ENCODE measurements around the gene NR2E1. TPM values are rescaled to one million over a fixed set of nuclear protein-coding genes. Genes with fewer than 3 reads are reported as not detected.

NR2E1 gene
- total RNA-seq, 1 experiment from 2014 or later, result not detected

GRCh38 chr6:108166664-108167448, 1.0 kb downstream of the NR2E1 start:
- no peak overlapping the region for H3K4me2 ChIP-seq
- H3K27ac ChIP-seq, result no peak overlapping the region
- CTCF ChIA-PET, result no interaction called here
- H3K9me2 ChIP-seq (ENCODE audit: insufficient read depth), result no peaks in the 10 kb centered on the region
- no peaks in the 10 kb centered on the region for H3F3A ChIP-seq (ENCODE audit: insufficient read depth, low read depth)
- peaks cover 9% of the 10 kb centered on the region for H3K27me3 ChIP-seq (ENCODE audit: insufficient read depth, low read depth)
- H3K4me3 ChIP-seq, result no peak overlapping the region
- H3K4me1 ChIP-seq (replicated peaks; ENCODE audit: insufficient read depth), result no peaks in the 10 kb centered on the region
- H3K9me3 ChIP-seq (ENCODE audit: insufficient read depth, low read depth), result no peaks in the 10 kb centered on the region
- no peaks in the 10 kb centered on the region for H3K36me3 ChIP-seq (ENCODE audit: low read depth)
- no peak for DNase-seq
- H4K20me1 ChIP-seq (ENCODE audit: insufficient read depth), result no peaks in the 10 kb centered on the region
- POLR2A ChIA-PET (ENCODE audit: unreplicated experiment), result no interaction called here
- TF ChIP-seq EZH2 (IDR thresholded peaks at IDR 0.05; ENCODE audit: low read depth) (no peak), CTCF (conservative IDR thresholded peaks at IDR 0.05) (no peak)
- H2AFZ ChIP-seq, result no peak overlapping the region
- no peaks in the 10 kb centered on the region for H3K79me2 ChIP-seq (ENCODE audit: low read depth)
- no TSS peak for BruUV-seq (replicated peaks)
- intact Hi-C loops (cut with micrococcal nuclease; ENCODE audit: unreplicated experiment), result no loop called here

- POLR2A ChIA-PET (ENCODE audit: unreplicated experiment), result no interaction called here
These were observed 1.7 kb downstream of the NR2E1 start for GRCh38 chr6:108167449-108168089.

DNA sequence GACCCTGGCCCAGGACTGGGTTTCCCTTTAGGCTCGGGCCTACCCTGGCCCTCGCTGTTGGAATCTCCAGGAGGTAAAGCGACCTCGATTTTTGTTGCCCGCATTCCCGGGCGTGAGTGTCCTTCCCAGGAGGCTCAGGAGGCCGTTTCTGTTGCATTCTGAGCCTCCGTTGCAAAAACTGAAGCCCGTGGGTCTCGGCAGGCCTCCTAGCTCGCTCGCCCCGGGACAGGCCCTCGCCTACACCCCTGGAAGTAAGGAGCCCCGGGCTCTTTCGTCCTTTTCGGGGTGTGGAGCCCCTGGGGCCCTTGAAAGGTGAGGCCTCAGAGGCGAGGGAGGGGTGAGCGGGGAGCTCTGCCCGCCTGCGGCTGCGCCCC, 2.3 kb downstream of the NR2E1 start:
- no peak overlapping the region for H3K4me2 ChIP-seq
- CTCF ChIA-PET, result no interaction called here
- no peaks in the 10 kb centered on the region for H3K79me2 ChIP-seq (ENCODE audit: low read depth)

More at GRCh38 chr6:108167449-108168089, 1.7 kb downstream of the NR2E1 start:
- H3K79me2 ChIP-seq (ENCODE audit: low read depth), result no peaks in the 10 kb centered on the region
- no peaks in the 10 kb centered on the region for H3F3A ChIP-seq (ENCODE audit: insufficient read depth, low read depth)
- CTCF ChIA-PET, result no interaction called here
- DNase-seq, result no peak
- no peaks in the 10 kb centered on the region for H3K9me3 ChIP-seq (ENCODE audit: insufficient read depth, low read depth)
- no peak for TF ChIP-seq EZH2 (IDR thresholded peaks at IDR 0.05; ENCODE audit: low read depth)
- TF ChIP-seq CTCF (conservative IDR thresholded peaks at IDR 0.05), result no peak
- H3K4me3 ChIP-seq, result no peak overlapping the region
- H3K27ac ChIP-seq, result no peak overlapping the region
- BruUV-seq (replicated peaks), result no TSS peak
- H3K4me2 ChIP-seq, result no peak overlapping the region
- H3K36me3 ChIP-seq (ENCODE audit: low read depth), result no peaks in the 10 kb centered on the region
- H3K4me1 ChIP-seq (replicated peaks; ENCODE audit: insufficient read depth), result no peaks in the 10 kb centered on the region
- H3K27me3 ChIP-seq (ENCODE audit: insufficient read depth, low read depth), result peaks cover 4% of the 10 kb centered on the region; the same call in 1 of the 2 replicates
- intact Hi-C loops (cut with micrococcal nuclease; ENCODE audit: unreplicated experiment), result no loop called here
- no peaks in the 10 kb centered on the region for H3K9me2 ChIP-seq (ENCODE audit: insufficient read depth)
- H4K20me1 ChIP-seq (ENCODE audit: insufficient read depth), result no peaks in the 10 kb centered on the region
- no peak overlapping the region for H2AFZ ChIP-seq

More for the DNA sequence above, 2.3 kb downstream of the NR2E1 start:
- no TSS peak for BruUV-seq (replicated peaks)
- intact Hi-C loops (cut with micrococcal nuclease; ENCODE audit: unreplicated experiment), result no loop called here
- no peak for DNase-seq
- TF ChIP-seq CTCF (conservative IDR thresholded peaks at IDR 0.05) (no peak), EZH2 (IDR thresholded peaks at IDR 0.05; ENCODE audit: low read depth) (no peak)
- Histone ChIP-seq H3K27me3 (ENCODE audit: insufficient read depth, low read depth) (no peaks in the 10 kb centered on the region), H3F3A (ENCODE audit: insufficient read depth, low read depth) (no peaks in the 10 kb centered on the region), H4K20me1 (ENCODE audit: insufficient read depth) (no peaks in the 10 kb centered on the region), H3K4me3 (no peak overlapping the region), H2AFZ (no peak overlapping the region), H3K9me3 (ENCODE audit: insufficient read depth, low read depth) (no peaks in the 10 kb centered on the region), H3K9me2 (ENCODE audit: insufficient read depth) (no peaks in the 10 kb centered on the region), H3K36me3 (ENCODE audit: low read depth) (no peaks in the 10 kb centered on the region), H3K27ac (no peak overlapping the region), H3K4me1 (replicated peaks; ENCODE audit: insufficient read depth) (no peaks in the 10 kb centered on the region)
- POLR2A ChIA-PET (ENCODE audit: unreplicated experiment), result no interaction called here
